ENCODE results near the gene RELL1.
"Not testable (repeated sequence)": the region's sequence is repeated elsewhere in the genome, so short reads cannot be mapped to it uniquely, and the experiment has no call there.

Gene RELL1

GRCh38 chr4:37673538-37674192 is 12.5 kb downstream of the RELL1 start:
- Histone ChIP-seq H3K4me2 (ENCODE audit: low read length) (no peak overlapping the region), H3K36me3 (ENCODE audit: control insufficient read depth, insufficient read depth, low read length) (no peaks in the 10 kb centered on the region), H3K79me2 (peaks cover 2% of the 10 kb centered on the region), H3K9me3 (ENCODE audit: control insufficient read depth, low read length) (no peaks in the 10 kb centered on the region), H3K27ac (no peak overlapping the region), H3K9ac (no peak overlapping the region), H3K4me1 (no peaks in the 10 kb centered on the region), H3K27me3 (ENCODE audit: control insufficient read depth, insufficient read depth, low read length) (no peaks in the 10 kb centered on the region), H3K4me3 (ENCODE audit: low read depth, low read length) (no peak overlapping the region), H2AFZ (no peak overlapping the region)
- no peak for TF ChIP-seq CTCF (IDR thresholded peaks at IDR 0.05)

- TF ChIP-seq CTCF (IDR thresholded peaks at IDR 0.05), result no peak
- Histone ChIP-seq H3K79me2 (peaks cover 2% of the 10 kb centered on the region), H3K27me3 (ENCODE audit: control insufficient read depth, insufficient read depth, low read length) (no peaks in the 10 kb centered on the region), H3K4me2 (ENCODE audit: low read length) (no peak overlapping the region), H3K36me3 (ENCODE audit: control insufficient read depth, insufficient read depth, low read length) (no peaks in the 10 kb centered on the region), H3K4me1 (no peaks in the 10 kb centered on the region), H3K27ac (no peak overlapping the region), H3K4me3 (ENCODE audit: low read depth, low read length) (no peak overlapping the region), H2AFZ (no peak overlapping the region), H3K9ac (no peak overlapping the region), H3K9me3 (ENCODE audit: control insufficient read depth, low read length) (no peaks in the 10 kb centered on the region)
Observed at GRCh38 chr4:37671072-37671471, 15.1 kb downstream of the RELL1 start.

- no peaks in the 10 kb centered on the region for H3K27me3 ChIP-seq (ENCODE audit: control insufficient read depth, insufficient read depth, low read length)
- H3K4me1 ChIP-seq, result no peaks in the 10 kb centered on the region
- no peak overlapping the region for H3K9ac ChIP-seq
- no peak overlapping the region for H3K4me2 ChIP-seq (ENCODE audit: low read length)
- peaks cover 2% of the 10 kb centered on the region for H3K79me2 ChIP-seq
- H3K27ac ChIP-seq, result no peak overlapping the region
- H3K4me3 ChIP-seq (ENCODE audit: low read depth, low read length), result no peak overlapping the region
- H3K36me3 ChIP-seq (ENCODE audit: control insufficient read depth, insufficient read depth, low read length), result no peaks in the 10 kb centered on the region
- H2AFZ ChIP-seq, result no peak overlapping the region
- TF ChIP-seq CTCF (IDR thresholded peaks at IDR 0.05), result no peak
- no peaks in the 10 kb centered on the region for H3K9me3 ChIP-seq (ENCODE audit: control insufficient read depth, low read length)
Observed at GRCh38 chr4:37670249-37670648, 15.9 kb downstream of the RELL1 start.

- H3K36me3 ChIP-seq (ENCODE audit: control insufficient read depth, insufficient read depth, low read length); H3K4me3 ChIP-seq (ENCODE audit: low read depth, low read length); H3K27ac ChIP-seq; H3K9me3 ChIP-seq (ENCODE audit: control insufficient read depth, low read length); H3K9ac ChIP-seq; H3K27me3 ChIP-seq (ENCODE audit: control insufficient read depth, insufficient read depth, low read length); H3K79me2 ChIP-seq; H3K4me1 ChIP-seq; H2AFZ ChIP-seq; H3K4me2 ChIP-seq (ENCODE audit: low read length): not testable (repeated sequence)
Observed at GRCh38 chr4:37669124-37669523, 17.1 kb downstream of the RELL1 start.

- Histone ChIP-seq H3K4me2 (ENCODE audit: low read length) (no peak overlapping the region), H3K79me2 (peaks cover 2% of the 10 kb centered on the region), H3K9me3 (ENCODE audit: control insufficient read depth, low read length) (no peaks in the 10 kb centered on the region), H3K36me3 (ENCODE audit: control insufficient read depth, insufficient read depth, low read length) (no peaks in the 10 kb centered on the region), H3K27me3 (ENCODE audit: control insufficient read depth, insufficient read depth, low read length) (no peaks in the 10 kb centered on the region), H2AFZ (no peak overlapping the region), H3K9ac (no peak overlapping the region), H3K4me1 (no peaks in the 10 kb centered on the region), H3K27ac (peak overlapping the region; percentile 59), H3K4me3 (ENCODE audit: low read depth, low read length) (no peak overlapping the region)
- no peak for TF ChIP-seq CTCF (IDR thresholded peaks at IDR 0.05)
Observed at GRCh38 chr4:37667197-37668100, 18.7 kb downstream of the RELL1 start.
